ENCODE data around the gene CDC14B. TPM values are rescaled to one million over a fixed set of nuclear protein-coding genes. Genes with fewer than 3 reads are reported as not detected.

Gene CDC14B
- total RNA-seq, 4 donors from 2014 or later: 19.8 to 28.8 (median 23.6) TPM

DNA sequence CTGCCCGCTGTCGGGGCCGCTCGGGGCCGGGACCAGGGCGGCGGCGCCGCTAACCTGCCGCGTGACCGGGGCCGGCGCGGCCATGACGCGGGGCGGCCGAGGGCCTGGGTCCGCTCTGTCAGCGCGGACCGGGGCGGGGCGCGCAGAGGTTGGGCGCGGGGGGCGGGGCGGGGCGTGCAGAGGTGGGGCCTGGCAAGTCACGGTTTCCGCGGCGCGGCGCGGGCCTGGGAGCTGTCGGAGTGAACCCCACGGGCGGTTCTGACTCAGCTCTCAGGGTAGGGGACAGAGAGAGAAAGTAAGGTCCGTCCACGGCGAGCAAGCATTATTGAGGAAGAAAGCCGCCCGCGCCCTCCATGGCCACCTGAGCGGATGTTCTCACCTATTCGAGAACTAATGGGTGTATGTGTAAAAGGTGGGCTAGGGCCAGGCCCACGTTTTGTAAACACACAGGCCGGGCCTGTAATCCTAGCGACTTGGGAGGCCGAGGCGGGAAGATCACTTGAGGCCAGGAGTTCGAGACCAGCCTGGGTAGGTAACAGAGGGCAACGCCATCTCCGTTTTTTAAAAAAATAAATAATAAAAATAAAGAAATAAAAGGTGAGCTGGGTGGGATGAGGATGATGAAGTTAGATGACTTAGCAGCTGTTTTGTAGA is 35.7 kb upstream of the CDC14B start, which contains the start of gene PRXL2C:
Gene PRXL2C (minus strand): TSS at position 120 of the 654 bp plus-strand sequence. CDS start 36 bp downstream, at position 84.
- Histone ChIP-seq H3K4me1 (peaks cover 4 to 32% (median 6%) of the 10 kb centered on the region in 3 donors), H3K4me3 (peak within 1 kb of the TSS; percentile 63 to 80), H3K27ac (peak within 1 kb of the TSS; percentile 92 to 100 (median 97)), H3K36me3 (peaks cover 0 to 28% of the 10 kb centered on the region in 2 donors), H3K27me3 (no peaks in the 10 kb centered on the region), H3K9me3 (no peaks in the 10 kb centered on the region)
- ATAC-seq: peak; percentile 90
- TF ChIP-seq EP300 (IDR thresholded peaks at IDR 0.05) (no peak), POLR2A (IDR thresholded peaks at IDR 0.05) (no peak)
- TF ChIP-seq, protein P1, sequence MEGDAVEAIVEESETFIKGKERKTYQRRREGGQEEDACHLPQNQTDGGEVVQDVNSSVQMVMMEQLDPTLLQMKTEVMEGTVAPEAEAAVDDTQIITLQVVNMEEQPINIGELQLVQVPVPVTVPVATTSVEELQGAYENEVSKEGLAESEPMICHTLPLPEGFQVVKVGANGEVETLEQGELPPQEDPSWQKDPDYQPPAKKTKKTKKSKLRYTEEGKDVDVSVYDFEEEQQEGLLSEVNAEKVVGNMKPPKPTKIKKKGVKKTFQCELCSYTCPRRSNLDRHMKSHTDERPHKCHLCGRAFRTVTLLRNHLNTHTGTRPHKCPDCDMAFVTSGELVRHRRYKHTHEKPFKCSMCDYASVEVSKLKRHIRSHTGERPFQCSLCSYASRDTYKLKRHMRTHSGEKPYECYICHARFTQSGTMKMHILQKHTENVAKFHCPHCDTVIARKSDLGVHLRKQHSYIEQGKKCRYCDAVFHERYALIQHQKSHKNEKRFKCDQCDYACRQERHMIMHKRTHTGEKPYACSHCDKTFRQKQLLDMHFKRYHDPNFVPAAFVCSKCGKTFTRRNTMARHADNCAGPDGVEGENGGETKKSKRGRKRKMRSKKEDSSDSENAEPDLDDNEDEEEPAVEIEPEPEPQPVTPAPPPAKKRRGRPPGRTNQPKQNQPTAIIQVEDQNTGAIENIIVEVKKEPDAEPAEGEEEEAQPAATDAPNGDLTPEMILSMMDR (IDR thresholded peaks at IDR 0.05): no peak
- 21 to 22% methylated on average over 4 to 7 of the region's 57 CpGs for WGBS, 2 donors (ENCODE audit: low coverage in 1 of 2)

DNA sequence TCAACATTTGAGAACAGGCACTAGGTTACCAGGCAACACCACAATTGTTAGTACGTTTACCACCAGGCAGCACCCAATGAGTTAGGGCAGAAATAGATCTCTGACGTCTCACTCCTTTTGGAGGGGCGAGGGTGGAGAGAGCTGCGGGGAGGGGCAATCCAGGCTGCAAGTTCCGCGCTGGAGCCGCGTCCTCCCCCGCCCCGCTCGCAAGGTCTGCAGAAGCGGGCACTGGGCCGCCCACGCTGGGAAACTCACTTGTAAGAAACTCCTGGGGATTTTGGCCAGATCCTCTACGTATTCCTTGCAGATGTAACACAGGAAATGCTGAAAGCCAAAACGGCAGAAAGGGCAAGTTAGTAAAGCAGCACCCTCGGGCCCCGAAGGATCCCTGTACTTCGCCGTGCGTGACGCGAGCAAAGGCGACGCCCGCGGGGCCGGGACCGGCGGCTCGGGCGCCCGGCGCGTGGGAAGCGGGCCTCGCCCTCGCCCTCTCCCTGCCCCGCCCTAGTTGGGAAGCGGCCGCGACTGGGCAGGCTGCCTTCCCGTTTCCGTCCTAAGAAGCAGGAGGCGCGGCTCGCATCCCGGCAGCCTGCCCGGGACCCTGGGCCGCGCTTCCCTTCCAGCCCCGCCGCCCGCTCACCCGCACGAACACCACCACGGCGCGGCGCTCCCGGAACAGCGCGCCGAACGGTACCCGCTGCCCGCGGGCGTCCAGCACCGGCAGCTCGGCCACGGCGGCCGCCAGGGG is 35.0 kb upstream of the CDC14B start:
- Histone ChIP-seq H3K36me3 (peaks cover 0 to 35% of the 10 kb centered on the region in 2 donors), H3K4me1 (peaks cover 4 to 36% (median 6%) of the 10 kb centered on the region in 3 donors), H3K4me3 (peak overlapping the region; percentile 63 to 80), H3K27ac (peak overlapping the region; percentile 92 to 100 (median 97)), H3K27me3 (no peaks in the 10 kb centered on the region), H3K9me3 (no peaks in the 10 kb centered on the region)
- WGBS, 2 donors (ENCODE audit: low coverage in 1 of 2): 0% methylated on average over 4 to 8 of the region's 74 CpGs
- TF ChIP-seq POLR2A (IDR thresholded peaks at IDR 0.05) (peak; percentile 66 to 84), POLR2AphosphoS5 (IDR thresholded peaks at IDR 0.05) (peak; percentile 62), EP300 (IDR thresholded peaks at IDR 0.05) (no peak)
- TF ChIP-seq, protein P1 (IDR thresholded peaks at IDR 0.05): peak in 3 of 4 experiments; percentile 40 to 55 (median 45)
- ATAC-seq: peak; percentile 87

DNA sequence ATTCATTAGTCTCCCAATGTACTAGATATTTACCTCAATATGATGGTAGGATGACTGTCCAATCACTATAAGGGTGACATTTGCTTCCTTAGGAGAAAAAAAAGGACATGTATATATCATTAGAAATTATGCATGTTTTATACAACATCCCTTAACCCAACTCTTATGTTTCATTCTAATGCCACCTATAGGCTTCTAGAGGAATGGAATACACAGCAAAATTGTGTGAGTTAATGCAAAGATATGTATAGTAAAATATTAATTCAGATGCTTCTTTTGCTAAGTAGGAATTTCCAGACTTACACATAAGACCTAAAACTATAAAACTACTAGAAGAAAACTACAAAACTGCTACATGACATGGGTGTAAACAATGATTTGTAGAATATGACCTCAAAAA is 32.0 kb upstream of the CDC14B start:
- no peak overlapping the region for H3K4me3 ChIP-seq
- ATAC-seq: no peak
- H3K4me1 ChIP-seq: peaks cover 4 to 34% (median 6%) of the 10 kb centered on the region in 3 donors
- TF ChIP-seq, protein P1 (IDR thresholded peaks at IDR 0.05): peak in 2 of 4 experiments; percentile 2 to 10
- no peak for TF ChIP-seq EP300 (IDR thresholded peaks at IDR 0.05)
- no peaks in the 10 kb centered on the region for H3K9me3 ChIP-seq
- no peaks in the 10 kb centered on the region for H3K27me3 ChIP-seq
- H3K36me3 ChIP-seq: peaks cover 0 to 61% of the 10 kb centered on the region in 2 donors
- peak overlapping the region in 1 of 4 donors; percentile 31 for H3K27ac ChIP-seq

DNA sequence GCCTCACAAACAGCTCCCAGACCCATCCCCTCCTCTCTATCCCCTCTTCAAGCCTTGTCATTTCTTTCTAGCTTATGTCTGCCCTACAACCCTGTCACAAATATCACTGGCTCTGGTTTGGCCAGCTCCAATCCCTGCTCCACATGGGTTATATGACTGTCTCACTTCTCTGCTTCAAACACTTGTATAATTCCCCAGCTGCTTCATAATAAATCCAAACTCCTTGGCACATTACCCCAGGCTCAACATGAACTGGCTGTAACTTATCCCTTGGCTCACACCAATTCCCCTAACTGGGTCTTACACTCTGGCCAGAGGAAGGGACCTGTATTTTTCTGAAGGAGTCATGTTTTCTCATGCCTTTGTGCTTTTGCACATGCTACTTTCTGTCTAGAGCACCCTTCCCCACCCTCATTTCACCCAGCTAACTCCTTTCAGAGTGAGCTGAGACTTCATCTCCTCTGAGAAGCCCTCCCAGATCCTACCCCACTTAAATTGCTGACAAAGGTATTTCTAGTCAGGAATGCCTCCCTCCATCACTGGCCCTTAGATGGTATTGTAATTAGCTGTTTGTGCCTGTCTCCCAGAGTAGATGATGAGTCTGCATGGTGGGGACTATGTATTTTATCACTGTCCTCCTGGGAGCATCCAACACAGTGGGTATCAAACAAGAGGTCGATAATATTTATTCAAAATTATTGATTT is 30.1 kb upstream of the CDC14B start:
- H3K27me3 ChIP-seq: no peaks in the 10 kb centered on the region
- peaks cover 4 to 27% (median 6%) of the 10 kb centered on the region in 3 donors for H3K4me1 ChIP-seq
- ATAC-seq: no peak
- H3K27ac ChIP-seq: no peak overlapping the region
- H3K4me3 ChIP-seq: no peak overlapping the region
- no peaks in the 10 kb centered on the region for H3K9me3 ChIP-seq
- WGBS, 2 donors (ENCODE audit: low coverage in 1 of 2): 78 to 88% methylated on average over 1 of the region's 1 CpG
- TF ChIP-seq EP300 (IDR thresholded peaks at IDR 0.05) (no peak), POLR2AphosphoS5 (IDR thresholded peaks at IDR 0.05) (no peak), POLR2A (IDR thresholded peaks at IDR 0.05) (no peak)
- TF ChIP-seq, protein P1 (IDR thresholded peaks at IDR 0.05): no peak
- H3K36me3 ChIP-seq: peaks cover 0 to 79% of the 10 kb centered on the region in 2 donors

All from gastroesophageal sphincter (tissue), 4 donors.